AG09319 (cell line): ENCODE data around the gene SPRYD3.
A peak's percentile ranks its signal among the peaks of the same experiment; 100 is the strongest.

Source experiments
- DNase-seq: peaks from one replicate; pipeline ENCODE4 v3.0.0-alpha.2; 2010; ENCODE audit warnings: low read depth; ENCODE audit errors: extremely low read depth
- TF ChIP-seq, protein P1 (sequence below): IDR thresholded peaks from 2 replicates; pipeline ENCODE4 v1.5.1; 2011; ENCODE audit warnings: low read depth, mild to moderate bottlenecking, inconsistent platforms, low read length, moderate library complexity

The SPRYD3 gene

DNA sequence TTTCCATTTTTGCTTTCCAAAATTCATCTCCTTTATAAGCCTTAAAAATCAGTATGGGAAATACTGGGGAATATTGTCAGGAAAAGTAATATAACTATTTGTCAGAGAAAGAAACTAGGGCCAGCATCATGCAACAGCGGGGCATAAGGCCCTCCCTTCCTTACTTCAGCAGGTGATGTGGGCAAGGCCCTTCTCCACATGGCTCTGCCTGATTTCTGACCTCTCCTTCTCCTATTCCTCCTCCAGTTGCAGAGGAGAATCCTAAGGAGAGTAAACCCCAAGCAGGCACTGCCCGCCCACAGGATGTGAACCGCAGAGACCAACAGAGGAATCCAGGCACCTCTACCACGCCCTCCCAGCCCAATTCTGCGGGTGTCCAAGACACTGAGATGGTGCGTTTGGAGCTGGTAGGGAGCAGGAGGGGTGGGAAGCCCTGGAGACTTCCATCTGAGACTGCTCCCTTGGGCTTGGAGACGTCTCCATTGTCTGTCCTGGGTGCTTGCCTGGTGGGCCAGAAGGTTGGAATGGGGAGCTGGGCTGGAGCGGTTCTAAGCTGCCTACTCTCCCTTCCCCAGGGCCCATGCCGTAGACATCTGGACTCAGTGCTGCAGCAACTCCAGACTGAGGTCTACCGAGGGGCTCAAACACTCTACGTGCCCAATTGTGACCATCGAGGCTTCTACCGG is 21.4 kb upstream of the SPRYD3 start:
- no peak for DNase-seq
- TF ChIP-seq, protein P1, sequence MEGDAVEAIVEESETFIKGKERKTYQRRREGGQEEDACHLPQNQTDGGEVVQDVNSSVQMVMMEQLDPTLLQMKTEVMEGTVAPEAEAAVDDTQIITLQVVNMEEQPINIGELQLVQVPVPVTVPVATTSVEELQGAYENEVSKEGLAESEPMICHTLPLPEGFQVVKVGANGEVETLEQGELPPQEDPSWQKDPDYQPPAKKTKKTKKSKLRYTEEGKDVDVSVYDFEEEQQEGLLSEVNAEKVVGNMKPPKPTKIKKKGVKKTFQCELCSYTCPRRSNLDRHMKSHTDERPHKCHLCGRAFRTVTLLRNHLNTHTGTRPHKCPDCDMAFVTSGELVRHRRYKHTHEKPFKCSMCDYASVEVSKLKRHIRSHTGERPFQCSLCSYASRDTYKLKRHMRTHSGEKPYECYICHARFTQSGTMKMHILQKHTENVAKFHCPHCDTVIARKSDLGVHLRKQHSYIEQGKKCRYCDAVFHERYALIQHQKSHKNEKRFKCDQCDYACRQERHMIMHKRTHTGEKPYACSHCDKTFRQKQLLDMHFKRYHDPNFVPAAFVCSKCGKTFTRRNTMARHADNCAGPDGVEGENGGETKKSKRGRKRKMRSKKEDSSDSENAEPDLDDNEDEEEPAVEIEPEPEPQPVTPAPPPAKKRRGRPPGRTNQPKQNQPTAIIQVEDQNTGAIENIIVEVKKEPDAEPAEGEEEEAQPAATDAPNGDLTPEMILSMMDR: no peak

DNA sequence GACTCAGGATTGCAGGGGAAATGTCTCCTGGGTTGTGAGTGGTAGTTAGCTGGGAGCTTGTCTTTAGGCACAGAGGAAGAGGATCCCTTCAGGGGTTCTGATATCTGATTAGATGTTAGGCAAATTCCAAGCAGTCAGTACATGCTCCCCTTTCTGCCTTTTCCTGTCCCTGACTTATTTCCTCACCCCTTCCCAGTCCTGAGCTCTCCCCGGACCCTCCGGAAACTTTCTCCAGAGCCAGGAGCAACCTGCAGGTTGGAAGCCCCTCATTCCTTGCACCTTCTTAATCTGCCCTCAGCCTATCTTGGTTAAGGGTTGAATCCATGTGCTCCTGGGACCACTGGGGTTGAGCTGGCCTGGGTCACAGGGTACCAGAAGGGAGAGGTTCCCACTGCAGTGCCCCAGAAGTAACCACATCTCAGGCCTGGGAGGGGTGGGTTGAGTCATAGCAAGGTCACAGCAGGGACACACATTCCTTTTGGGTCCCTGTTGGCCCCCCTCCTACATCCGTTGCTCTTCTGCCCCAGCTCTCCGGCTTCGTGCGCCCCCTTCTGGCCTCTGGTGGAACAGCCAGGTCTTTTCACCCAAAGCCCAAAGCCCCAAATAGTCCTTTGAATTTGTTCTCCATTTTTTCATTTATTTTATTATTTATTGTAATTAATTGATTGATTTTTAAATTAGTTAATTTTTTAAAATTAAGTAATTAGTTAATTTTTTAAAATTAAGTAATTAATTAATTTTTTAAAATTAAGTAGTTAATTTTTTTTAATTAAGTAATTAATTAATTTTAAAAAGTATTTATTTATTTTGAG is 20.1 kb upstream of the SPRYD3 start:
- peak; percentile 94 for DNase-seq
- TF ChIP-seq, protein P1: peak; percentile 99

DNA sequence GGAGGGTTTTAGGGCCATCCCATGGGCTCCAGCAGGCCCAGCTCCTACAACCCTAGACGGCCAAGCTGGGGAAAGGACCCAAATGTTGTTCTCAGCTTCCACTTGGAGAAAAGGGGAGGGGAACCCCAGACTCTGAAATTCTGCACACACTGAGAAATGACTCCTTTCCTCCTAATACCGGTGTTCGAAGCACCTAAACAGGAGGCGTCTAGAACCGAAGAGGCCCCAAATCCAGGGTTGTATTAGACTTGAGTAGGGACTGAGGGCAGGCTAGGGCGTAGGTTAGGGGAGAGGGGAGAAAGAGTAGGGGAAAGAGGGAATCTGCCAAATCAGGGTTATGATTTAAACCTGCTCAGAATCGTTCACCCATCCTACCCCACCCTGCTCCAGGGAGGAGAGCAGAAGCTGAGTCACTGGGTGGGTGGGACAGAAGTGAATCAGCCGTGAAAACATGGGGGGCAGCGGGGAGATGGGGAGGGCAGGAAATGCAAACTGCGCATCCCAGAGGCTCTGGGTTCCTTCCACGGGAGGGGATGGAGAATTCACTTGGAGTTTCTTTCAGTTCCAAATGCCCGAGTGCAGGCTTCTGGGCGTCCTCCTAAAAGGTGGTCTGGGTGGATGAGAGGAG is 19.3 kb upstream of the SPRYD3 start:
- peak; percentile 54 for DNase-seq

DNA sequence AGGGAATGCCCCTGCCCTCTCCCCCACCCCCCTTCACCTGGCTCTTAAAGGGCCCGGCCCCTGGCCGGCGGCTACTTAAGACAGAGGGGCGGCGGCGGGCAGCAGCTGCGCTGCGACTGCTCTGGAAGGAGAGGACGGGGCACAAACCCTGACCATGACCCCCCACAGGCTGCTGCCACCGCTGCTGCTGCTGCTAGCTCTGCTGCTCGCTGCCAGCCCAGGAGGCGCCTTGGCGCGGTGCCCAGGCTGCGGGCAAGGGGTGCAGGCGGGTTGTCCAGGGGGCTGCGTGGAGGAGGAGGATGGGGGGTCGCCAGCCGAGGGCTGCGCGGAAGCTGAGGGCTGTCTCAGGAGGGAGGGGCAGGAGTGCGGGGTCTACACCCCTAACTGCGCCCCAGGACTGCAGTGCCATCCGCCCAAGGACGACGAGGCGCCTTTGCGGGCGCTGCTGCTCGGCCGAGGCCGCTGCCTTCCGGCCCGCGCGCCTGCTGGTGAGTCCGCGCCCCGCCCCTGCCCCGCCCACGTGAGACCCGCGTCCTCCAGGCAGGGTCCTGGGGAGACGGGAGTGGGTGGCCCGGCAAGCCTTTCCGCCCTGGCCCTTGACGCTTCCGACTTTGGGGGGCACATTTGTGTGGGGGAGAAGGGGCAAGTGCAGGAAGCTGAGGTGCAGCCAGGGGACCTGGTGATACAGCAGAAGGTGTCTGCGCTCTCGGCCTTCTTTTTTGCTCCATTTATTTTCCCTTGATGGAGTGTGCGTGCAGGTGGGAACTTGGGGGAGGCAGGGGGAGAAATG is 18.6 kb upstream of the SPRYD3 start, which contains the start of gene IGFBP6:
IGFBP6 (plus strand) TSS at position 104 of the 790 bp plus-strand sequence; CDS start at position 155, 51 bp downstream.
- TF ChIP-seq, protein P1: no peak
- DNase-seq: no peak

More for the DNA sequence above, 19.3 kb upstream of the SPRYD3 start:
- TF ChIP-seq, protein P1: no peak

DNA sequence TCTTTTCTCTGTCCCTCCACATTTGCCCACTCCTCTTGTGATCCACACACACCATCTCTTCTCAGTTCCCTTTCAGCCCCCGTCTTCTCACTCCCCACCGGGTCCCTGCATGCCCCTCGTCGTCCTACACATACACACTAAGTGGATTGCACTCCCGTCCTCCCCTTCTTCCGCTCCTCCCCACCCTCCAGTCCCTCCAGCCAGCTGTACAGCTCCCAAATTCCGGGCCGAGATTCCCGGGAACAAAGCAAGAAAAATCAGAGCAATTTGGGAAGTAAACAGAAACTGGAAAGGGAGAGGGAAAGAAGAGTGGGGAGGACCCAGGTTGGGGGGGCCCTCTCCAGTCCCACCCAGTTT is 18.0 kb upstream of the SPRYD3 start:
- no peak for DNase-seq
- TF ChIP-seq, protein P1: no peak

DNA sequence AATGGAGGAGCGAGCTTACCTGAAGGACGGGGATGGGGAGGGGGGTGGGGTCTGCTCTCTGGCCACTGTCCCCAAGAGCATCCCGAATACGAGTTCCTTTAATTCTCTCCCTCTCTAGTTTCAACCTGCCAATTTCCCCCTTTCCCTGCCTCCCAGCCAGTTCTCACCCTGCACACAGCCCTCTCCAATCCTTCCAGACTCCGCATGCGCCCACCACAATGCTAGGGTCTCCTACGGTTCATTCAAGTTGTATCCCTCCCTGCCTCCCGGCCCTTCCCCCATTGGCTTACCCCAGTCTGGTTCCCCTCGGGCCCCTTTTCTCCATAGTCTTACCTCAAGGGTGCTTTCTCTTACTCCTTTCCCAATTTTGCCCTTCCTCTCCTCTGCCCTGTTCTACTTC is 17.6 kb upstream of the SPRYD3 start:
- TF ChIP-seq, protein P1: no peak
- no peak for DNase-seq
